BLaER1 (cell line): ENCODE measurements around the gene NR3C1.

Source experiments
- H3K27ac ChIP-seq: shearing (Covaris generic); formaldehyde crosslinking; 2 replicates; pipeline ENCODE4 v1.8.1; 2022
- H3K27me3 ChIP-seq: shearing (Covaris generic); formaldehyde crosslinking; 2 replicates; pipeline ENCODE4 v1.8.1; 2022
- H3K36me3 ChIP-seq: shearing (Covaris generic); formaldehyde crosslinking; 2 replicates; pipeline ENCODE4 v1.8.1; 2022
- H3K4me1 ChIP-seq: shearing (Covaris generic); formaldehyde crosslinking; 2 replicates; pipeline ENCODE4 v1.8.1; 2022
- H3K4me2 ChIP-seq: shearing (Covaris generic); formaldehyde crosslinking; 2 replicates; pipeline ENCODE4 v1.8.1; 2022
- H3K4me3 ChIP-seq: shearing (Covaris generic); formaldehyde crosslinking; 2 replicates; pipeline ENCODE4 v1.8.1; 2022
- H3K9ac ChIP-seq: shearing (Covaris generic); formaldehyde crosslinking; 2 replicates; pipeline ENCODE4 v1.8.1; 2022
- H3K9me3 ChIP-seq: shearing (Covaris generic); formaldehyde crosslinking; 2 replicates; pipeline ENCODE4 v1.8.1; 2022
- H4K20me1 ChIP-seq: shearing (Covaris generic); formaldehyde crosslinking; 2 replicates; pipeline ENCODE4 v1.8.1; 2022
- Cebpa-rat ChIP-seq: shearing (Covaris generic); IDR thresholded peaks from 2 replicates; pipeline ENCODE4 v1.8.1; 2022

The NR3C1 gene

DNA sequence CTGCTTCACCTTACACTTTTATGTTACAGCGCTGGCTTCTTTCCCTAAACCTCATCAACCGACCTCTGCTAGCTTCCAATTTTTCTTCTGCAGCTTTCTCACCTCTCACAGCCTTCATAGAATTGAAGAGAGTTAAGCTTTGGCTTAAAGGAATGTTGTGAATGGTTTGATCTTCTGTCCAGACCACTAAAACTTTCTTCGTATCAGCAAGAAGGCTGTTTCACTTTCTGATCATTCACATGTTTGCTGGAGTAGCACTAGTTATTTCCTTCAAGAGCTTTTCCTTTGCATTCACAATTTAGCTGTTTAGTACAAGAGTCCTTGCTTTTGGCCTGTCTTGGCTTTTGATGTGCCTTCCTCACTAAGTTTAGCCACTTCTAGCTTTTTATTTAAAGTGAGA is 49.5 kb downstream of the NR3C1 start:
- no peak overlapping the region for H3K4me2 ChIP-seq
- H4K20me1 ChIP-seq, result peaks cover 100% of the 10 kb centered on the region
- H3K4me3 ChIP-seq, result no peak overlapping the region
- no peak overlapping the region for H3K9ac ChIP-seq
- H3K9me3 ChIP-seq, result peaks cover 16% of the 10 kb centered on the region; the same call in 1 of the 2 replicates
- no peak overlapping the region for H3K27ac ChIP-seq
- H3K4me1 ChIP-seq, result peaks cover 12% of the 10 kb centered on the region
- no peak for TF ChIP-seq Cebpa-rat
- no peaks in the 10 kb centered on the region for H3K27me3 ChIP-seq
- H3K36me3 ChIP-seq, result peaks cover 38% of the 10 kb centered on the region

DNA sequence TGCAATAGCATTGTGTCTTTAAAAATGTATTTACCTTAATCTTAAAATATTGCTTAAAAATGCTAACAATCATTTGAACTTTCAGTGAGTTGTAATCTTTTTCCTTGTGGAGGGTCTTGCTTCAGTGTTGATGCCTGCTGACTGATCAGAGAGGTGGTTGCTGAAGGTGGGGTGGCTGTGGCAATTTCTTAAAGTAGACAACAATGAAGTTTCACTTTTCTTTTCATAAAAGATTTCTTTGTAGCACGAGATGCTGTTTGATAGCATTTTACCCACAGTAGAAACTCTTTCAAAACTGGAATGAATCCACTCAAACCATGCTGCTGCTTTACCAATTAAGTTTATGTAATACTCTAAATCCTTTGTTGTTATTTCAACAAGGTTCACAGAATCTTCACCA is 50.8 kb downstream of the NR3C1 start:
- peaks cover 42% of the 10 kb centered on the region for H3K36me3 ChIP-seq
- H3K9ac ChIP-seq, result no peak overlapping the region
- H3K9me3 ChIP-seq, result peaks cover 16% of the 10 kb centered on the region; the same call in 1 of the 2 replicates
- no peak for TF ChIP-seq Cebpa-rat
- no peak overlapping the region for H3K4me3 ChIP-seq
- H4K20me1 ChIP-seq, result peaks cover 100% of the 10 kb centered on the region
- no peak overlapping the region for H3K4me2 ChIP-seq
- peaks cover 12% of the 10 kb centered on the region for H3K4me1 ChIP-seq
- H3K27me3 ChIP-seq, result no peaks in the 10 kb centered on the region
- H3K27ac ChIP-seq, result no peak overlapping the region

DNA sequence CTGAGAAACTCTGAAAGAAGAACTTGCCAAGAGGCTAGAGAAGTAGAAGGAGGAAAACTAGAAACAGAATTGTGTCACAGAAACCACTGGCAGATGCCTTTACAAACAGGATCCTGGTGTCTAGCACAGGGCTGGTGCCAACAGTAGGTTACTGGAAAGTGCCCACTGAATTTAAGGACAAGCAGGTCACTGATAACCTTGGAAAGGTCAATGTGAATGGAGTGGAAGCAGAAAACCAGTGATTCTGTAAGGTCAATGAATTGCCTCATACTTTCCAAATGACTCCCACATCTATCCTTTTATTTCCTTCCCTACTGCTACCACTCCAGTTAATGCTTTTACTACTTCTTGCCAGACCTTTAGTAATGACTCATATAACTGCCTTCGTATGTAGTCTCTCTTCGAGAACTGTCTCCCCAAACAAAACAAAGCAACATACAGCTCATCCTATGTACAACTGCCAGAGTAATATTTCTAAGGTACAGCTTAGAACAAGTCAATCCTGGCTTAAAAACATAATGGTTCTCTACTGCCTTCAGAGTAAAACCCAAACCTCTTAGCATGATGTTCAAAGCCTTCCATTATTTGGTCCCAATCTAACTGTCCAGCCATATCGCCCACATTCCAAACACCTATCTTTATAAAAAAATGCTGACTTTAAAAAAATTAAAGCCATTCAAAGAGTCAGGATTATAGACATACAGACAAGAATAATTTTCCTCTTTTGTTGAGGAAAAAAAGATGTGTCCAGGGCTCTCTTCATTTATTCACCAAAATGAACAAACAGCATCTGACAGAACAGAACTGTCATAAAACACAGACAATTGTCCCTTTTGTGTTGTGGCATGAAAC is 52.5 kb downstream of the NR3C1 start:
- H4K20me1 ChIP-seq, result peaks cover 100% of the 10 kb centered on the region
- H3K27me3 ChIP-seq, result no peaks in the 10 kb centered on the region
- TF ChIP-seq Cebpa-rat, result no peak
- H3K9ac ChIP-seq, result no peak overlapping the region
- H3K4me1 ChIP-seq, result peaks cover 12% of the 10 kb centered on the region
- H3K4me2 ChIP-seq, result no peak overlapping the region
- peaks cover 16% of the 10 kb centered on the region; the same call in 1 of the 2 replicates for H3K9me3 ChIP-seq
- no peak overlapping the region for H3K27ac ChIP-seq
- H3K36me3 ChIP-seq, result peaks cover 43% of the 10 kb centered on the region
- H3K4me3 ChIP-seq, result no peak overlapping the region

DNA sequence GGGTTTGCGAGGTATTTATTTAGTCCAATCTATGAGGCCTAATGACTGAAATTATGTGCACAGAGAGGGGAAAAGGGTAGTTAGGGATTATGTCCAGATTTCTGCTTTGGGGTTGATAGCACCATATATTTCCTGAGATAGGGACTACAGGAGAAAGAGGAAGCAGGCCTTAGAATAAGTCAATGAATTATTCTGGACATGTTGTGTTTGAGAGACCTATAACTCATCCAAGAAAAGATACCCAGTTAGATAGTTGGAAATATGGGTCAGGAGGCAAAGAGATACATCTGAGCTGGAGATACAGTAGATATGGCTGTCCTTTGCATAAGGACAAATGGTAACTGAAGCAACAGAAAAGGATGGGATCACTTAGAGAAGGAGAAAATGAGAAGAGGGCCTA is 53.1 kb downstream of the NR3C1 start:
- H4K20me1 ChIP-seq, result peaks cover 100% of the 10 kb centered on the region
- H3K9me3 ChIP-seq, result peaks cover 16% of the 10 kb centered on the region; the same call in 1 of the 2 replicates
- no peaks in the 10 kb centered on the region for H3K27me3 ChIP-seq
- H3K27ac ChIP-seq, result no peak overlapping the region
- TF ChIP-seq Cebpa-rat, result no peak
- H3K4me1 ChIP-seq, result peaks cover 12% of the 10 kb centered on the region; the same call in 1 of the 2 replicates
- H3K4me3 ChIP-seq, result no peak overlapping the region
- H3K4me2 ChIP-seq, result no peak overlapping the region
- H3K36me3 ChIP-seq, result peaks cover 49% of the 10 kb centered on the region
- no peak overlapping the region for H3K9ac ChIP-seq

DNA sequence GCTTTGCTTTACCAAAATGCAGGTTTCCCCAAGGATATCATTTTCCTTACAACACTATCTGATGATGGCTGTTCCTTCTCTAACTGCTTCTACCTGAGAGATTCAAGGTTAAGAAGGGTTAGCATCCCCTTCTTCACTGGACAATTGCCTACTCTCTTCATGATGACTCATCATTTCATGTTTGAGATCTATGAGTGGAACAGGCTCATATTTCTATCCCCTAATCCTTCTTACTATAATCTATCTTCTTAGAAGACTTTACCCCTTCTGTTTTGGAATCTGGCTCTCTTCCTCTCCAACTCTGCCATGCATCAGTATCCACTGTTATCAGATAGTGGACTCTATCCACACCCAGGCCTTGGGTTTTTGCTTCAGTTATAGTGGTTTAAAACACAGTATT is 54.3 kb downstream of the NR3C1 start:
- TF ChIP-seq Cebpa-rat, result no peak
- Histone ChIP-seq H3K4me2 (no peak overlapping the region), H3K27me3 (no peaks in the 10 kb centered on the region), H3K4me3 (no peak overlapping the region), H3K27ac (no peak overlapping the region), H3K9me3 (peaks cover 9% of the 10 kb centered on the region; the same call in 1 of the 2 replicates), H3K9ac (no peak overlapping the region), H3K36me3 (peaks cover 53% of the 10 kb centered on the region), H3K4me1 (peaks cover 7% of the 10 kb centered on the region; the same call in 1 of the 2 replicates), H4K20me1 (peaks cover 100% of the 10 kb centered on the region)

DNA sequence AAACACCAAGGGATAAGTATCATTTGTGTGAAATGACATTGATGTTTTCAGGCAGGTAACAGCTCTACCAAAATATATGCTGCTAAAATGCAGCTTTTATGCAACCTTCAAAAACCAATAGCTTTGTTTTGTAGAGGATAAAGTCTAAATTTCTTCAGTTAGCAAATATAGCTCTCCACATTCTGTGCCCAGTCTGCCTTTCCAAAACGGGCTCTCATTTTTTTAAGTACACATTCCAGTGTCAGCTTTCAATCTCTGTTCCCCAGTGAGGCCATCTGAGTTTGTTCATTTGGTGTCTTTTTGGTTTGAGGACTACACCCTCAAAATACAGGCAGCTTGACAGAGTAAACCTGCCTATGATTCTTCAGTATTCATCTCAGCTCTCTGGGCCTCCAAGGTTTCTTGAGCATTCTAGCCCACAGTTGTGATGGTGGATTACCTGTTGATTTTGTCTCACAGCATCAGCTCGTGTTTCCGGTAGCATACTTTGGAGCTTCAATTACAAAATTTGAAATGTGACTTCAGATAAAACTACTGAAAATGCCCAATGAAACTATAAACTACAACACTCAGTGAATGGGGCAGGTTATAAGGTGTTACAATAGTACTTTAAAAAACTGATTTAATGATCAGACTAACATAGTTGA is 55.7 kb downstream of the NR3C1 start:
- no peak overlapping the region for H3K4me2 ChIP-seq
- no peak overlapping the region for H3K4me3 ChIP-seq
- TF ChIP-seq Cebpa-rat, result no peak
- no peaks in the 10 kb centered on the region for H3K9me3 ChIP-seq
- H3K27ac ChIP-seq, result no peak overlapping the region
- H3K36me3 ChIP-seq, result peaks cover 48% of the 10 kb centered on the region
- H3K4me1 ChIP-seq, result no peaks in the 10 kb centered on the region
- H3K27me3 ChIP-seq, result no peaks in the 10 kb centered on the region
- no peak overlapping the region for H3K9ac ChIP-seq
- H4K20me1 ChIP-seq, result peaks cover 100% of the 10 kb centered on the region

DNA sequence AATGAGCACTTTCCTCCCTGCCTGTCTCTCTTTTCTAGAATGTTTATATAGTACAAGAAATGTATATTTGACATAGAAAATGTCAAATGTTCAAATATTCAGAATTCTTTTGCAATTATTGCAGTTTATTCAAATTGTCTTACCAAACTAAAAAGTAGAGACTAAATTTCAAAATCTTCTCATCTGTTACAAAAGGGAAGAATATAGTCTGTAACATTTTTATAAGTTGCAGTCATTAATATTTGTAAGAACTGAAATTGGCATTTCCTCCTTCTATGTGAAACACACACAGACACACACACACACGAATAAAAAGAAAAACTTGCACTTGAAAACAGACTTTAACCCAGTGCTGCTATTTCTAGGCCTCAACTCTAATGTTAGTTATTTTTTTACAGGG is 56.4 kb downstream of the NR3C1 start:
- Histone ChIP-seq H3K4me3 (no peak overlapping the region), H3K9me3 (no peaks in the 10 kb centered on the region), H3K36me3 (peaks cover 53% of the 10 kb centered on the region), H4K20me1 (peaks cover 100% of the 10 kb centered on the region), H3K4me1 (peaks cover 5% of the 10 kb centered on the region; the same call in 1 of the 2 replicates), H3K4me2 (no peak overlapping the region), H3K27ac (no peak overlapping the region), H3K9ac (no peak overlapping the region), H3K27me3 (no peaks in the 10 kb centered on the region)
- no peak for TF ChIP-seq Cebpa-rat

DNA sequence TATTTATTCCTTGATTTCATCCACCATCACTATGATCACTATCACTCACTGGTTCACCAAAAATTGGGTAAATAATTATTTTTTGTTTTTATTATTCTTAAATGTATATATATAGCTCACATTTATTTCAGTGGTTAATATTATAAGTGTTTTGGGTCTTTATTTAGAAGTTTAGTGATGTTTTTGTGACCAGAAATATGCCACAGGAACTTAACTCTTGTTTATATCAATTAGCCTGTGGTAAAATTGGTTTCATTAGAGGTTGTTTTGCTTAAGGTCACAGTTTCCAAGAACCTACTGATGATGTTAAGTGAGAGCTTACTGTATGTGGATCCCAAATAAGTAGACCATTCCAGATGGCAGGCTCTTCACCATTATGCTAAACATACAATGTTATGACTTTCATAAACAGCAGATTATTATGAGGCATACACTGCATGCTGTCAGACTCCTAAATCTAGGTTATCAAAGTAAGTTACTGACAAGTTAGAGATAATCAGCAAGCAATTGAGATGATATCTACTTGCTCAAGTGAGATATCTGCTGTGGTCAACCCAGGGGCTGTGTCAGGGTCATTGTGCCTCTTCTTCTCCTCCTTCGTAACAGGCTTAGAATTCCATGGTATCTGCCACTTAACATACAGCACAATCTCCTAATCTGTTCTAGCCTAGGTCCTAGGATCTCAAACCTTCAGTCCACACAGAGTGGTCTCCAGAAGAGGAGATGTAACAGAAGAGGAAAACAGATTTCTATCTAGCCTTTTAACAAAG is 57.6 kb downstream of the NR3C1 start:
- Histone ChIP-seq H3K4me2 (no peak overlapping the region), H3K27me3 (no peaks in the 10 kb centered on the region), H3K4me1 (peaks cover 10% of the 10 kb centered on the region; the same call in 1 of the 2 replicates), H4K20me1 (peaks cover 100% of the 10 kb centered on the region), H3K27ac (no peak overlapping the region), H3K36me3 (peaks cover 50% of the 10 kb centered on the region), H3K4me3 (no peak overlapping the region), H3K9me3 (no peaks in the 10 kb centered on the region), H3K9ac (no peak overlapping the region)
- TF ChIP-seq Cebpa-rat, result no peak

DNA sequence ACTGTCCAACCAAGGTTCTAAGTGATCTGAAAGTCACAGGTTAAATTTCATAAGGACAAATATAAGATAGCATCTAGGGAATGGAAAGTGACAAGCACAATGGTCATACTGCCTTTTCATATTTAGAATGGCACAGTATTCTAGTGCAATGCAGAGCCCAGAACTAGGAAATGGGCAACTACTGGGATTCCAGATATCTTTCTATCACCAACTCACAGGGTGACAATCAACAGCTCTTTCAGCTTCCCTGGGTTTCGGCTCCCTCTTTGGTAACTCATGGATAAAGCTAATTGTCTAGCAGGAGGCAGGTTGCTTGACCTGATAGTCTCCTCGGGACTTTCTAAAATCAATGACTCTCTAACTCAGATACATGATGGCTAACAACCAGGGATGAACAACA is 60.4 kb downstream of the NR3C1 start:
- Histone ChIP-seq H3K27ac (no peak overlapping the region), H3K4me3 (no peak overlapping the region), H3K9me3 (no peaks in the 10 kb centered on the region), H3K4me2 (no peak overlapping the region), H3K4me1 (peaks cover 10% of the 10 kb centered on the region; the same call in 1 of the 2 replicates), H4K20me1 (peaks cover 100% of the 10 kb centered on the region), H3K36me3 (peaks cover 55% of the 10 kb centered on the region), H3K9ac (no peak overlapping the region), H3K27me3 (no peaks in the 10 kb centered on the region)
- TF ChIP-seq Cebpa-rat, result no peak

DNA sequence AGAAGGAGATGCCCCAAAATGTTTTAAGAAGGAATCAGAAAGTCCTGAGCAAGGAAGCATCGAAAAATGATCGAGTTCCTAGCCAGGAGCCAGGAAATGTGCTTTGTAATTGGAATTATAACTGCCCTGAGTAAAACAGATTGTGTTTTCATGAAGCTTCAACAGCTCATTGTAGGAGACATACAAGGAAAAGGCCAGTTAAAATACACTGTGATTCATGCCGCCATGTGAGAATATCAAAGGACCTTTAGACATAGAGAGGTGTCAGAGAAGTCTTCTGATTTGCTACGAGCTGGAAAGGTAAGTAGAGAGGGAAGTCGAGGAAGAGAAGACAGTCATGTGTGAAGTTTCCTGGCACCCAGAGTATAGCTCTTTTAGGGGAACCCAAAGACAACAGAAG is 60.9 kb downstream of the NR3C1 start:
- Histone ChIP-seq H3K36me3 (peaks cover 52% of the 10 kb centered on the region), H3K4me3 (no peak overlapping the region), H3K9me3 (no peaks in the 10 kb centered on the region), H3K27ac (no peak overlapping the region), H3K9ac (no peak overlapping the region), H4K20me1 (peaks cover 100% of the 10 kb centered on the region), H3K4me2 (no peak overlapping the region), H3K27me3 (no peaks in the 10 kb centered on the region), H3K4me1 (peaks cover 10% of the 10 kb centered on the region; the same call in 1 of the 2 replicates)
- no peak for TF ChIP-seq Cebpa-rat
